ENCODE measurements around the gene GET3. TPM values are rescaled to one million over a fixed set of nuclear protein-coding genes. Genes with fewer than 3 reads are reported as not detected.

GET3 gene
- total and polyA plus RNA-seq, 2 donors (not counting 3 experiments of a cell fraction or from before 2014, with no cell fraction given): 74.8 to 197 TPM

- DNase-seq (ENCODE audit: low read depth, low spot score) (no peak), FAIRE-seq (no peak)
- ChIA-PET POLR2A (no interaction called here), CTCF (interaction anchor here (1.7 to 4.7 kb wide), 2 partner anchors 9 kb away, joined by 7 to 48 read pairs; no protein-coding TSS in a partner anchor)
- Histone ChIP-seq H4K20me1 (replicated peaks; ENCODE audit: control insufficient read depth, extremely low read depth, insufficient read depth, low read length) (no peaks in the 10 kb centered on the region), H3K27ac (ENCODE audit: insufficient read depth, low read depth, low read length) (no peak overlapping the region), H3K9me3 (replicated peaks; ENCODE audit: control insufficient read depth, insufficient read depth, low read length) (no peaks in the 10 kb centered on the region), H3K4me3 (replicated peaks in 1 of 3; ENCODE audit: insufficient read depth in 1 of 3, low read depth in 1 of 3, low read length in 3 of 3) (no peak overlapping the region), H3K4me2 (ENCODE audit: insufficient read depth, low read length) (no peak overlapping the region), H3K9me1 (replicated peaks; ENCODE audit: control insufficient read depth, extremely low read depth, insufficient read depth, low read length) (no peaks in the 10 kb centered on the region), H2AFZ (ENCODE audit: low read depth, low read length) (no peak overlapping the region), H3K79me2 (ENCODE audit: control insufficient read depth, insufficient read depth, low read length) (peaks cover 3% of the 10 kb centered on the region), H3K36me3 (ENCODE audit: control insufficient read depth in 2 of 2, extremely low read depth in 1 of 2, insufficient read depth in 2 of 2, low read length in 2 of 2) (no peaks in the 10 kb centered on the region), H3K27me3 (ENCODE audit: control insufficient read depth in 2 of 2, insufficient read depth in 2 of 2, low read length in 2 of 2) (no peaks in the 10 kb centered on the region), H3K4me1 (ENCODE audit: control insufficient read depth, extremely low read depth, insufficient read depth, low read length) (peaks cover 34% of the 10 kb centered on the region), H3K9ac (replicated peaks; ENCODE audit: extremely low read depth, insufficient read depth, low read length) (no peak overlapping the region)
- no peak for TF ChIP-seq MAX (IDR thresholded peaks at IDR 0.05; ENCODE audit: insufficient read depth, insufficient read length)
- no peak for TF ChIP-seq FOS (IDR thresholded peaks at IDR 0.05; ENCODE audit: borderline replicate concordance, insufficient read depth, low read length)
- TF ChIP-seq JUN (IDR thresholded peaks at IDR 0.05; ENCODE audit: borderline replicate concordance, insufficient read depth, insufficient read length, low read depth): no peak
- TF ChIP-seq EZH2 (IDR thresholded peaks at IDR 0.05; ENCODE audit: borderline replicate concordance, low read depth, low read length, severe bottlenecking): no peak
- no peak for TF ChIP-seq GATA2 (IDR thresholded peaks at IDR 0.05; ENCODE audit: insufficient read depth, insufficient read length, low read depth, low read length)
- no peak for TF ChIP-seq CTCF (IDR thresholded peaks at IDR 0.05; ENCODE audit: extremely low read depth in 1 of 2, insufficient read depth in 1 of 2, low read depth in 1 of 2, low read length in 2 of 2)
- no peak for TF ChIP-seq POLR2A (IDR thresholded peaks at IDR 0.05; ENCODE audit: low read depth, low read length)
- TF ChIP-seq POLR2AphosphoS5 (IDR thresholded peaks at IDR 0.05; ENCODE audit: insufficient read depth, low read depth, low read length): no peak
- no peak for TF ChIP-seq MYC (IDR thresholded peaks at IDR 0.05; ENCODE audit: low read depth, low read length)
- intact Hi-C loops (cut with micrococcal nuclease) (loop anchor here (10.0 kb wide), 1 partner anchor 148 kb away; the partner anchor contains the start of genes CALR and FARSA), dilution Hi-C loops (cut with MboI; ENCODE audit: extremely low pct_ligation_motif_present, low sequenced_read_pairs) (no loop called here)
- BruUV-seq (replicated peaks): no TSS peak
These were observed 49.7 kb downstream of the GET3 start for GRCh38 chr19:12786952-12787351.

All from endothelial cell of umbilical vein (primary cell).